ENCODE results near the gene TAF11L4.

DNA sequence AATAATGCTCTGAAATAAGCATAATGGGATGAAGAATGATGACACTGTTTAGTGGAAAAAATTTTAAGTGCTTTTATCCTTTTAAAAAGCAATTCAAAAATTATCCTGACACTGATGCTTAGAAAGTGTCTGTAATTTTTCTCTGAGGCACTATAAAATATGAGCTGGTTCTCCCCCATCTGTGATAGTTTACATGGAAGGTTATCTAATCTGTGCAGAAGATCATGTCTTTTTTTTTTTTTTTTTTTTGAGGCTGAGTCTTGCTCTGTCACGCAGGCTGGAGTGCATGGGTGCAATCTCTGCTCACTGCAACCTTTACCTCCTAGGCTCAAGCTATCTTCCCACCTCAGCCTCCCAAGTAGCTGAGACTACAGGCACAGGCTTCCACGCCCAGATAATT, 38.8 kb upstream of the TAF11L4 start:
- TF ChIP-seq CTCF (conservative IDR thresholded peaks at IDR 0.05) (no peak), EZH2 (IDR thresholded peaks at IDR 0.05; ENCODE audit: low read depth) (no peak)
